HEK293 (cell line): ENCODE data around the gene FAM136A.

Experiments used
- CTCF ChIP-seq: fragments of 450-650 bp; formaldehyde crosslinking; IDR thresholded peaks from 2 replicates; pipeline ENCODE4 v1.5.1; 2016; ENCODE audit warnings: missing biosample characterization, missing genetic modification characterization
- IKZF3 ChIP-seq: fragments of 450-650 bp; IDR thresholded peaks from 2 replicates; pipeline ENCODE4 v1.5.0; 2018; ENCODE audit warnings: missing biosample characterization, mild to moderate bottlenecking, missing genetic modification characterization, moderate library complexity
- ZNF24 ChIP-seq: fragments of 450-650 bp; formaldehyde crosslinking; IDR thresholded peaks from 2 replicates; pipeline ENCODE4 v1.5.1; 2016; ENCODE audit warnings: missing biosample characterization, missing genetic modification characterization
- ZNF280D ChIP-seq: fragments of 450-650 bp; formaldehyde crosslinking; IDR thresholded peaks from 2 replicates; pipeline ENCODE4 v1.5.1; 2016; ENCODE audit warnings: missing biosample characterization, missing genetic modification characterization
- ZNF558 ChIP-seq: fragments of 450-650 bp; formaldehyde crosslinking; IDR thresholded peaks from 2 replicates; pipeline ENCODE4 v1.5.1; 2016; ENCODE audit warnings: missing biosample characterization, missing genetic modification characterization
- ZNF580 ChIP-seq: fragments of 450-650 bp; formaldehyde crosslinking; IDR thresholded peaks from 2 replicates; pipeline ENCODE4 v1.5.1; 2016; ENCODE audit warnings: missing biosample characterization, missing genetic modification characterization

- TF ChIP-seq ZNF580 (no peak), CTCF (no peak), ZNF24 (tag by site-specific recombination) (no peak), IKZF3 (tag by site-specific recombination) (no peak), ZNF280D (tag by site-specific recombination) (no peak), ZNF558 (tag by site-specific recombination) (no peak)
Observed at GRCh38 chr2:70310899-70311298, 9.0 kb upstream of the FAM136A start.
